ENCODE data around the gene NEUROG2.

NEUROG2 gene

DNA sequence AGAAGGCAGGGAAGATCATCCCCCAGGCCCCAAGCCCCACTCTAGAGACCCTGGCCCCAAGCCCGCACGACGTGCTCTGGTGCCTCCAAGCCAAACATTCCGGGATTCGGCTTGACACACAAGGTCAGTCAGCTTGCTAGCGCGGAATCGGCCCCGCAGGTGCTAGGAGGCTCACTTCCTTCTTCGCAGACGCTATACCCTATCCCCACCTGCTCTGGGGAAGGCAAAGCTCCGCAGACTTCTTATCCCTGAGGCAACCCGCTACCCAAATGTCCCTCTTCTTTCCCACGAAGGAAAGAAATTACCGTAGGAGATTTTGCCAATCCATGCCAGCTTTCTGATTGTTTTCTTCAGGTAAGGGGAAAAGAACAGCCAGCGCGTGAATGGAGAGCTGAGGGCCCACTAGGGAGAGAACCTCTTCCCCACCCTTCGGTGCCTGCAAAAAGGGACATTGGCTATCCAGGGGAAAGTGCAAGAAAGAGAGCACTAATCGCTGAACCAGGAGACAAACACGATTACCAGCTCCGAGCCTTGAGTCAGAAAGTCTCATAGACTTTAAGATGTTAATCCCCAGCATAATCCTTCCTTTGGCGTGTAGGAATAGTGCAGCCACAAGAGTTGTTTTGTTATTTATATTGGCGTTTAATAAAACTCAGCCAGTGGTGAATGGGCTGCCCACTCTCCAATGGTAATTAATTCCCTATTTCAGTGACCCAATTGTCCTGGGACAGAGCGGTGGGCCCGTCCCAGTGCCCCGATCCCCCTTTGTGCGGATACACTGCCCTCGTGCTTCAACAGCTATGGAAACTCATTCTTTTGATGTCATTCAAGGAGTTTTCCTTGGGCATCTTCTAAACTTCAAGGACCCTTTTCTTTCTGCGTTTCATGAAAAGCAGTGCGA, 5.4 kb upstream of the NEUROG2 start:
- no peak for DNase-seq (ENCODE audit: low read depth in 2 of 2)

DNA sequence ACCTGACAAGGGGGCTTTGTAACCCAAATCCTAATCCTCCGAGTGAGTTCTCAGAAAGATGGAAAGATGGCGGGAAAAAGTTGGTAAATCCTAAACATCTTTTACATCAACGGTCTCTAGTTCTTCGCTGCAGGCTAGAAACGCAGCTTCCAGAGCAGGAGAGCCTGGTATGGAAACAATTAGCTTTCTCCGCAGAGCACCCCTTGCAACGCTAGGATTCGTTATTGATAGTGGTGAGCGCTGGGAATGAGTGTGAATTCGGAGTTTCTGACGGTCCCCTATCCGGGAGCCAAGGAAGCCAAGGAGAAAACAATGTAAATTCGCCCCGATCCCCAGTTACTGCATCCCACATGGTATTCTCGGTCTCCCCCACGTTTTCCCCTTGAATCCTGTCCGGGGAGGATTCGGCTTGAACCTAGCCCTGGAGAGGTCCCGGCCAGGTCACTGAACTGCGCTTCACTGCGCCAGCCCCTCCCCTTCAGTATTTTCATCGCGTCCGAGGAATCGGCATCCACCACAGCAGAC, 4.7 kb upstream of the NEUROG2 start:
- no peak for DNase-seq (ENCODE audit: low read depth in 2 of 2)

DNA sequence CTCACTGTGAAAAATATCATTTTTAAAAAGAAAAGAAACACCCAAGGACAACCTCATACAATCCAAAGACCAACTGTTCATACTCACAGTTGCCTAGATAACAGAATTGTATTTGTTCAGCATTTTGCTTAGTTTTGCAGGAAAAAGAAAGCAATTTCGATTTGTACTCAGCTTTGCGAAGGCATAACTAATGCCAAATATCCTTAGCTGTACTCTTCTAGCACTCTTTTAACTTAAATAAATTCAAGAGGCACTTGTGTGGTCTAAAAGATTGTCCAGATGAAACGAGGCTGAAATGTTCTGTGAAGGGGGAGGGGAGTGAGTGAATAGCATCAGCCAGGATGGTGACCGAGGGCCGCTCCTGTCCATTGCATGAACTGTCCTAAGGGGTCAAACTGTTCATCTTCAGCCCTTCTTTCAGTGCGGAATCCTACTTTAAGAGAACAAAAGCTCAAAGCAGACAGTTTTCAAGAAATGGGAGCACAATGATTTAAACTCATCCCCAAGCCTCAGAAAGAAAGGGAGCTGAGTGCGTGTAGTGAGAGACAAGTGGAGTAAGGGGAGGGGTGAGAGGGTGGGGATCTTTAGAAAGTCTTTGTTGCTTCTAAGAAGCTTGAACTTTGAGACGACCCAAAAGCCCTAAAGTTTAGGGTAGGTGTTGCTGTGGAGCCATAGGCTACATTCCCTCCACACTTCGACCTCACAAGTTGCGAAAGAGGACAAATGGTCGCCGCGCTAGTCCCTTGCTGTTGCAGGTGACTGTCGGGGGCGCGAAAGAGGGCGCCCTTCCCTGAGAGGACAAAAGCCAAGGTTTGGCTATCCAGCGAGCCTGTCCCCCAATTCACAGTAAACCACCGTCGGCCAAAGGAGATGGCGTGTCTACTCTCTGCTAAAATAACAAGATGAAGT, 4.0 kb upstream of the NEUROG2 start:
- no peak for DNase-seq (ENCODE audit: low read depth in 2 of 2)

DNA sequence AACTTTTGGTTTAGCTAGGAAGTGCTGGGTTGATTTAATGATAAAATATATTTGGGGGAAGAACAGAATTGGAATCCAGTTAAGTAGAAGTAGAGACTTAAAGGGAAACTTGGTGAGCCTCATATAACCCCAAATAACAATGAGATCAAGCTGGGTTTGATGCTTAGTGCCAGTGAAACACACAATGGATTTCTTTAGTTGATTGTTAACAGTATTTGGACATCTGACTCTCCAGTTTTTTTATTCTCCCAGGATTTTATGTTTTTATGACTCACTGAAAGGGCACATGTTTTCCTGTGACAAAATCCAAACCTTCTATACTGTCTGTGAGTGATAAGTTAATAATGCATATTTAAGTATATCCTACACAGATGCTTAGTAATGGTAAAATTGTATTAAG, 2.7 kb upstream of the NEUROG2 start:
- no peak for DNase-seq (ENCODE audit: low read depth in 2 of 2)

DNA sequence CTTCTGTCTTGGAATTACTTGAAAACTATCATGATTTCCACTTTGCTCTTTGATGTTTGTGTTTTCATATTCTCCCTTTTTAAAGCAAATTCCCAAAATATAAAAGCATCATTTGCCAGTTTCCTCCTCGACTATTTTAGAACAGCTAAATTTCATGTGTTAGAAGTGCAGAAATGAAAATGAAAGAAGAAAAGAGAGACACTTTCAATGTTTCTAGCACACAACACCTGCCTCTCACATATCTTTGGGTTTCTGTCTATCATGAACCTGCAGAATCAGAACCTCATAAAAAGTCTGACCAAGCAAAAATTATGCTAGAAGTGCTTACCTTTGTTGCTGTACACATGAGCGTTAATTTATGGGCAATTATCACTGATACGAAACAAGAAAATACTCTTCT, 1.9 kb upstream of the NEUROG2 start:
- DNase-seq (ENCODE audit: low read depth in 2 of 2): no peak

DNA sequence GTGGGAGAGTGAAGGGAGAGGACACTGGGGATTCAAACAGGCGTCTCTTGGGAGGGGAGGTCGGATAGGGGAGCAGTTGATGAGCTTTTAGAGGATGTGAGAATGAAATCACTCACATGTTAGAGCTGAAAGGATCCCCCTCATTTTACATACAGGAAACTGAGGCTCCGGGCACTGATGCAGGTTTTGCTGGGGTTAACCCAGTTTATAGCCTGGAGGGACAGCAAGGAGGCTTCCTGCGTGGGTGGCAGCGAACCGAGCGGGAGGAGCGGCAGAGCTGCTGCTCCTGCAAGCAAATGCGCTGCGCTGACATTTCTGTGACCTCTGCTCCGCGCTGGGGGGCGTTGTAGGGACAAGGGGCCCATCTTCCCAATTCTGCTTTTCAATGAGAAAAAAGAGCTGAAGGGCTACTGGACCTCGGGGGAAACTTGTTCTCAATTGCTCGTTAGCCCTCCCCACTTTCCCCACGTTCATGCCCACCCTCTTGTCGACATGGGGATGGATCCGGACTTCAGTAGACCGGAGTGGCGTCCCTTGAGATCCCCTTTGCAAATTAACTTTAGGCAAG, 1.2 kb upstream of the NEUROG2 start:
- DNase-seq (ENCODE audit: low read depth in 2 of 2): no peak

DNA sequence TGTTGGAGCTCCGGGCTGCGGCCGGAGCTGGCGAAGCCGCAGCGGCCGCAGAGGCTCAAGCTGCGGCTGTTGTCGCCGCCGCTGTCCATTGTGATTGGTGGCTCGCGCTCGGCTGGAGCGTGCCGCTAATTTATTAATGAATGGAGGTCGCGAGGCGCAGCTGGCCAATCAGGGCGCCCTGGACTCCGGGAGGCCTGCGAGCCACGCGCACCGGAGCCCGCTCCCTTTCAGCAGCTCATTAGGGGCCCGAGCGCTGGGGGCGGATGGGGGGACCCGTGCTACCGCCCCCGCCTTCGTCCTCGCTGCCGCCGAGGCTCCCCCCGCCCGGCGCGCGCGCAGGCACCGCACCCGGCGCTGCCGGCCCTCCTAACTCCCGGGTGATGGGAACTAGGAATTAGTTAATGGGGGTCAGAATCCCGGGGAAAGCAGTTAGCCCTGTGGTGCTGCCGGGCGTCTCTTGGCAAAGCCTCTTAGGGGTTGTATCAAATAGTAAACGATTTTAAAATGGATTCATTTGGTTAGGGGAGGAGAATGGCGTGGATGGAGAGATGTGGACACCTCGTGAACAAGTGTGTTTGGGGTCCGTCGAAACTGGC, 589 bp upstream of the NEUROG2 start:
- no peak for DNase-seq (ENCODE audit: low read depth in 2 of 2)

DNA sequence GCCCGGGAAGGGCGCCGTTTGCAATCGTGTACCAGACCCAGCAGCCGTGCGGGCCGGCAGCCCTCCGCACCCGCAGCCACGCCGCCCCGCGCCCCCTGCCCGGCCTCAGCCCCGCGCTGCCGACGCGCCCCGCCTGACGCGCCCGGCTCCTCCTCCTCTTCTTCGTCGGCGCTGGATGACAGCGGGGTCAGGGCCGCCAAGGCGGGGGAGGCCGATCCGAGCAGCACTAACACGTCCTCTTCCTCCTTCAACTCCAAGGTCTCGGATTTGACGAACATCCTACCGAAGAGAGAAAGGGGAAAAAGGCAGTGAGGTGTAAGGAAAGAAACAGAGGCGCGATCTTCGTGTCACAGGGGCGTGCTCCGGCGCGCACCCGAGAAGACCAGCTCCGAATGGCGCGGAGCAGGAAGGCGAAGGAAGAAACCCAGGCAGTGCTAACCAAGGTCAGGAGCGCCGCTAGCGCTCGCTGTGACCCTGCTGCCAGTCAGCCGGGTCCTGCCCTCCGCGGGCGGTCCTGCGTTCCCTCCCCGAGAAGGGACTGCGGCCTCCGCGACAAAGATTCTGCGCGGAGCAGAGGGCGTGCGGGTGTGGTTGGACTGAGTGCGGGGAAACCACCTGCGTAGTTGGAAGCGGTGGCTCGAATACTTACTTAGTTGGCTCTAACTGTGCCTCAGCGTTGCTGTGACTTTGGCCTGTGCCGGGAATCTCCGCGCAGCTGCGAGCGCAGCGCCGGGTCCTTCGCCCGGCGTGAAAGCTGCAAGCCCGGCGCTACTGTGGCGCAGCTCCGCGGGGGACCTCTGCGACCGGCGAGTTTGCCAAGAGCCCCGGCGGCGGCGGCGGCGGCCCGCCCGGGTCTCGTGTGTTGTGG, 548 bp downstream of the NEUROG2 start:
- DNase-seq (ENCODE audit: low read depth in 2 of 2): no peak

DNA sequence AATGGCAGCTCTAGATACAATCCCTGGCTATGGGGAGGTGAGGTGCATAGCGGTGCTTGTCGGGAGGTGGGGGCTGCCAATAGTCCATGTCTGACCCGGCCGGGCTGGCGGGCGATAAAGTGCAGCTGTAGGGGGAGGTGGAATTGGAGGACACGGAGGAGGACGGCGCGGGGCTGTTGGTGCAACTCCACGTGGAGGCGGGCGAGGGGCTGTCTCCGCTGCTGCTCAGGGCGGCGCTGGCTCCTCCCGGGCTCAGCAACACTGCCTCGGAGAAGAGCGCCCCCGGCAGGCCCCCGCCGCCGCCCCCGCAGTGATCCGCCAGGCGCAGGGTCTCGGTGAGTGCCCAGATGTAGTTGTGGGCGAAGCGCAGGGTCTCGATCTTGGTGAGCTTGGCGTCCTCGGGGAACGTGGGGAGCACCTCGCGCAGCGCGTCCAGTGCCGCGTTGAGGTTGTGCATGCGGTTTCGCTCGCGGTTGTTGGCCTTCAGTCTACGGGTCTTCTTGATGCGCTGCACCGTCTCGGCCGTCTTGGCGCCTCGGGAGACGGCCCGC, 1.3 kb downstream of the NEUROG2 start:
- DNase-seq (ENCODE audit: low read depth in 2 of 2): no peak

DNA sequence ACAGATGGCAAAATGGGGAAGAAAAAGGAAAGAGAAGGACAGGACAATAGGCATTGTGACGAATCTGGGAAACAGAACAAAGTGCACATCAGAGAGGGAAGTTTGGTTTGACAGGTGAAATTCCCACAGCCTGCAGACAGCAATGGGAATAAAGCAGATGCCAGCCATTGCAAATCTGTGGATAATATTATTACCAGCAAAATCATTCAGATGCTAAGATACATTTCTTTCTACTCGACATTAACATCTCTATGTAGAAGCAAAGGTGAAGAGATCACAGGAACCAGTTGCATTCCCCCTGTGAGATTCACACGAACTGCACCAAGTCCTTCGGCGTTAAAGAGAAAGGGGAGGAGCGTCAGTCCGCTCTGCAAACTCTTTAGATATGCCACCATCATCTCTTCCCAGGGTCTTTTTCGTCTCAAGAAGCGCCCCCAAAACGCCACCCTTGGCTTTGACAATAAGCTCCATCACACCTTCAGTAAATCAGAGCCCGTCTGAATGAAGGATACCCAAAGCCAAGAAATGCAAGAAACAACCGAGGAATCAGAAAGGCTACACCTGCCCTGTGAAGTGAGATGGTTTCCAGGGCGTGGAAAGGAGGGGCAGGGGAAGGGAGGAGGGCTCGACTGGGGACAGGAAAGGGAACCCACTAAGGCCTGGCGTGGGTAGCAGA, 1.9 kb downstream of the NEUROG2 start:
- no peak for DNase-seq (ENCODE audit: low read depth in 2 of 2)

DNA sequence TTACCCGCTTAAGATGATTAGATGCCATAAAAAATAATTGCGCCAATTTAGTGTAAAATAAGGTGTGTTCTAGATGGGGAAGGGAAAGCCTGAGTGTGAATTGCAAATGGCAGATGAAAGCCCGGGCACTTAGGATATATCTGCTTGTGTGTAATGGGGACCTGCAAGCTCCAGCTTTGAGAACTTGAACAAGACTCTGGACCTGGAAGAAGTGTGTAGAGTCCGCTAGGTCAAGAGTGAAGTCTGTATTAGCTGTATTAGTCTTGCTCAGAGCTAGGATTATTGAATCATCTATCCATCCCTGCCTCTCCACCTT, 4.2 kb downstream of the NEUROG2 start:
- DNase-seq (ENCODE audit: low read depth in 2 of 2): no peak

DNA sequence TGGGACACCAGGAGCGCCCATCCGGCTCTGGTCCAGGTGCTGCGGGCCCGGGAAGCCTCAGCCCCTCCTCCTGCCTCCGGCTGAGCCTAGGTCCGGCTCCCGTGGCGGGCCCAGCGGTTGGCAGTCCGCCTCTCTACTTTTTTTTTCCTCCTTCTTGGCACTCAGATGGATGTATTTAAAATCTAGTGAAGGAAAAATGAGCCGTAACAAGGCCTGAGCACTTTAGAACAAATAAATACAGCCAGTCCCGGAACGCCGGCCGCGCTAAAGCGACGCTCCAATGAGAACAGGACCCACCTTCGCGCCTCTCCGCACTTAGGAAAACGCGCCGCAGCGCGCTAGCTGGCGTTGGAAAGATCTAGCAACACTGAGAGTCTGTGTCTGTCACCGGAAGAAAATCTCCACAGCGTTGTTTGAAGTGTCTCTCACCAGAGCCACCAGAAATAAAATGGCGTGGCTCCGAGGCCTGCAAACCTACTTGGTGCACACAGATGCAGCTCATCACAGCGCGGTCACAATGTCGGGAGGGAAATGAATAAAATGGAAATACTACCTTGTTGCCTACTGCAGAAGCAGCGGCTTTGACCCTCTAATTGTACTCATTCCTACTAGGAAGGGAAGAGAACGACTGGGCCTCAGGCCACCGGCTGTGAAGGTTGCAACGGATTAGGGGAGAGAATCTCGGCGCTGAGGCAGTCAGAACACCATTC, 4.7 kb downstream of the NEUROG2 start:
- no peak for DNase-seq (ENCODE audit: low read depth in 2 of 2)

DNA sequence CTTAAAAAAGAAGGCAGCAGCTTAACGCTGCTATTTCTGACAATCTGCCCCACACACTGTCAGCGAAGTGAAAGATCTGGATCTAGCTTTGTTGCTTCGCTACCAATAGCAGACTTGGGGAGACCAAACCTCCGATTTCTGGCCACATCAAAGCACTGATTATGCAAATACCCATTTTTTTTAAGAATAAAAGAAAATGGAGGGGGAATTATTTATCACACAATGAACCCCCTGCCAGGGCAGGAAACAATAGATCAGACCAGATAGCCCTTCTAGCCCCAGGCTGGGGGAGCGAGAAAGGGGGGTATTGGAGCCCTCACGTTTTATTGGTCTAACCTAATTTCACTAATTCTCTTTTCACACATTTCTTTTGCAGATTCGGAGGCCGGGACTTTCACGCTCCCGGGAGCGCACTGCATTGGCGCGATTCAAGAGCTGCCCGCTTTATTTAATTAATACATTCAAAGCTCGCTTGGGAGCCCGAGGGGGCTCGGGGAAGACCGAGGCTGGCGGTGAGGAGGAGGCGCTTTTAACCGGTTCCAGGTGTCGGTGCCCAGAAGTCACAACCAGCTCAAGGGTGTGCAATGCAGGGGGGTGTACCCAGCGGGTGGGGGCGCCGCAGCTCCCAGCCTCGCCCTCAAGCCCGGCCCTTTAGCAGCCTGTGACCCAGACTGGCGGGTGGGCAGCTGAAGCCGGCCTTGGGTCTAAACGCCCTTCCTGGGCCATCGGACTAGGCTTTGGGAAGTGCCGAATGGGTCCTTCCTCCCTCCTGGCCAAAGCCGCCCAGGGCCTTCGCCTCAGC, 5.5 kb downstream of the NEUROG2 start:
- DNase-seq (ENCODE audit: low read depth in 2 of 2): no peak

DNA sequence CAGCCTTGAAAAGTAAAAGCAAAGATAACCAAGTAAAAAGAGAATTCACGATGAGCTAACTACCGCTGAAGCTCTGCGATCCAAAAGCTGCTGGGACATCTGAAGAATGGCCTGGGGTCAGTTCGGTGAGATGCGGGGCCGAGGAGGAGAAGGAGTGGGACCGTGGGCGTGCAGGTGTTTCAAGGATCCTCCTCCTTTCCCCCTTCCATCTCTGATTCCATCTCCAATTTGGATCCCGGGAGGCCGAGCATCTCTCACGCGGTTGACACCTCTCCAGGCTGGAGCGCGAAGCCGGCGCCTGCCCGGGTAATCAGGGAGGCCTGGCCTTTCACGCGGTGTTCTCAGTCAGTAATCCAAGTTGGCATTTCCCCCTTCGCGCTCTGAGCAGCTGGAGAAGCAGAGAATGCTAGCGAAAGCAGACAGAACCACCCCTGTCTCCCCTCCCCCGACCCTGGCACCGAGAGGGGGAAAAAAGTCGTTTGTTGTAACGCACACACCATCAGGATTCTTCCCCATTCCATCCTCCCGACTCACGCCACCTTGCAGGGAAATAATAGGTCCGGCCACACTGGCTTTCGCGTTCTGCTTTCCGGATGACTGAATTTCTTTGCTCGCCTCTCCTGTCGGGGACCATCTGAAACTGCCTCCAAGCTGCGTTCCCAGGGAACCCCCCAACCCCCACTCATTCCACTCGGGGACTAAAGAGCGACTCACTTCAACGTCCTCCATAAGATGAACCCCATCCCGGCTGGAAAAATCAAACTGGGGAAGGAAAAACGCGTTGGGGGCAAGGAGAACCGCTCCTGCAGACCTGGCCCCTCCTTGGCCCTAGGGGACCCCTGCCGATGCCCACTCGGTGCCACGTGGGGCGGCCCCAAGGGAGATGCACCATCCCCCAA, 6.5 kb downstream of the NEUROG2 start:
- DNase-seq (ENCODE audit: low read depth in 2 of 2): no peak

DNA sequence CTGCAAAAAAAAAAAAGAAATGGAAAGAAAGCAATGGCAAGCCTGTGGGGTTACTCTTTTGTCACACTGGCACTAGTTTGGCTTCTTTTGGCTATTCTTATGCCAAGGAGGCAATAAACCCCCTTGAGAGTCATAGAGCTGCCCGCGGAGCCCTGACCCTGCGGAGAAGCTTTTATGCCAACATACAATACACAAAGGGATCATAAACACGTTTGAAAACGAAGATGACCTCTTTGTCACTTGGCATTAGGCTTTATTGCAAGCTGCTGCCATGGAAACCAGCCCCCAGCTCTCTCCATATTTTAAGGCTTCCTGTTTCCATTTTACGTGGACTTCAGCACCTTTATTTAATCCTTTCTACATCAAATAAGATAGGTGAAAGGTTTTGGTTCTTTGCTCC, 7.6 kb downstream of the NEUROG2 start:
- no peak for DNase-seq (ENCODE audit: low read depth in 2 of 2)

DNA sequence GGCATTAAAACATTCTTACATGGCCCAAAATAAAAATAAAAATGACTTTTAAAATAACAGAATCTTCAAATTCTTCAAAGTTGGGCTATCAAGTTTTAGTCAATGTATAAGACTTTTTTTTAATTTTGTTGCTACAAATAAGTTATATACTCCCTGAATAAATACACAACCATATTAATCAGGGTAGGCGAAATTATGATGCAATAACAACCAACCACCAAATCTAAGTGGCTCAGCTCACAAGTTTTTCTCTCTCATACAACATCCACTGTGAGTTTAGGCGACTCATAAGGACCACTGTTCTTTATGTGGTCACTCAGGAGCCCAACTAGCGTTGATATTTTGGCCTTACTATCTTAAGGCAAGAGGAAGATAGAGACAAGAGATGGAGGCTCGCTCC, 11.2 kb downstream of the NEUROG2 start:
- DNase-seq (ENCODE audit: low read depth in 2 of 2): no peak

DNA sequence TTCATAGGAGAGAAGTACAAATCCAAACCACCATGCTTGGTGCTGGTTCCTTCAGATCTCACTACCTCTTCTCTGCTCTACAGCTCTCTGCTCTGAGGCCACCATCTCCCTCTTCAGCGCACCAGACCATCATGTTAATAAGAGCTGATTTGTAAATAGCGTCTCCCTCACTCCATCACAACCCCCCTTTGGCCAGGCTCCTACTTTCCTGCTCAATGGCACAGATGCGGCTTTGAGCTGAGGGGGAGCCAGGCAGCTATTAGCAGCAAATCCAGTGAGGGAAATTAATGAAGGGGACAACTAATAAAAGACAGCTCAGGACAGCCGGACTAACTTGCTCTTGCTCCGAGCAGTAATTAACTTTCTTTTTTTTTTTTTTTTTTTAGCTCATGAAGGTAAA, 13.1 kb downstream of the NEUROG2 start:
- no peak for DNase-seq (ENCODE audit: low read depth in 2 of 2)

DNA sequence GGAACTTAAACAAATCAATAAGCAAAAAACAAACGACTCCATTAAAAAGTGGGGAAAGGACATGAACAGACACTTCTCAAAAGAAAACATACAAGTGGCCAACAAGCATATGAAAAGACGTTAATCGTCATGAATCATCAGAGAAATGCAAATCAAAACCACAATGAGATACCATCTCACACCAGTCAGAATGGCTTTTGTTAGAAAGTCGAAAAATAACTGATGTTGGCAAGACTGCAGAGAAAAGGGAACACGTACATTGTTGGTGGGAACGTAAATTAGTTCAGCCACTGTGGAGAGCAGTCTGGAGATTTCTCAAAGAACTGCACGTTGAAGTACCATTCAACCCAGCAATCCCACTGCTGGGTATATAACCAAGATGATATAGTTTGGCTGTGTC, 23.7 kb downstream of the NEUROG2 start:
- DNase-seq (ENCODE audit: low read depth in 2 of 2): no peak
